Stimulated activated CD4-positive, alpha-beta T cell treated with anti-CD3 and anti-CD28 coated beads, Interleukin-1b, Interleukin-23, amount 100 ng/mL, for 48 hours (primary cell): ENCODE results near the gene PLEK.
"Not testable (repeated sequence)": the region's sequence is repeated elsewhere in the genome, so short reads cannot be mapped to it uniquely, and the experiment has no call there.

ENCODE experiments used
- DNase-seq: peaks from one replicate; pipeline ENCODE4 v3.0.0-alpha.2; 2020

The PLEK gene

DNA sequence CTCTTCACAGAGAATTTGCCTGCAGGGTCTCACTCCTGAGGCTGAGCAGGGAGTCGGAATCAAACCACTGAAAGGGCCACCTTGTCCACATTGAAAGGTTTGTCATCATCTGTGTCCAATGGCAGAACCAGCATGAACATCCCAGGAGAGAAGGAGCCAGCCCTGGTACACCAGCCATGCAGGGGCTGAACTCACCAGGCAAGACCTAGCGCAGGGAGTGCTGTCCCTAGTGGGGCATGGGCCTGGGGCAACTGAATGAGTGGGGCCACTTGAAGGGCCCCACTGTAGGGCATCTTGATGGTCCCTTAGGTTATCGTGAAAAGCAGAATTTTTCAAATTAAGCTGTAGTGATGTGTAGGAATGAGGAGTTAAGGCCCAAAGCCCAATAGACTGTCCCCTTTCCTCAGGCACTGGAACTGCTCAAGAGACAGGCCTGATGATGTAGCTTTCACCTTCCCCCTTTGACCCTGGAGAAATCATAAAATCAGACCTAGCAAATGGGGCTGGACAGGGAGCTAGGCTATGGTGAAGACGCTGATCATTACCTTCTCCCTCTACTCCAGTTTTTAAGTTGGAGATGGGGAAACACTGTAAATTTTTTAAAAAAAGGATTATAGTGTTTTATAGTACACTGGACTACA lies 8.4 kb upstream of the PLEK start:
- no peak for DNase-seq

DNA sequence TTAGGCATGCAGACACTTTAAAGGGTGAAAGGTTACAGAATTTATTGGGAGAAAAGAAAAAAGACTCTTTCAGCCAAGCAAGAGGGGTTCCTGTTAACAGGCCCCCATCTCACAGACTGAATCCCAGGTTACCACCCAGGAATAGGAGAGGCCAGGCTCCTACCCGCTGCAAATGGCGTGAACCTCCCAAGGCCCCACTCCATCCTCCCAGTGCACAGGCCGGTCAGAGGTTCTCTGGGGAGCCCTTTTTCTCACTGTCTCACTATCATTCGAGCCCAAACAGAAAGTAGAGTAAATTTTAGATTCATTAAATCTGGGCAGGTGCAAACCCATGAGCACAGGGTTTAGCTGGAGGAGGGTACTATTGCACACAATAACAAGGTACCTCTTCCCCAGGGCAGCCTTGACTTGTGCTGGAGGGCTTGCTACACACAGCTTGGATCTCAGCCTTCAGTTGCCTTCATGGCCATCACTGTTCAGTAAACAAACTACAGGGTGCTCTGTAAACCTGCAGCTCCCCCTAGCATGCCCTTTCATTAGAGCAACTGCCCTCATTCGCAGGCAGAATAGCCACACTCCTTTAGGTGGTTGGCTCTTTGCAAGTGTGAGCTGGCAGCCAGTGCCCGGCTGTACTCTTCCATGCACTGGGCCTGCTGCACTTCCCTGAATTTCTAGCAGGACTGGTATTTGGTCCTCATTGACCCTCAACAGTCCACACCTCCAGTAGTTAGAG lies 7.3 kb upstream of the PLEK start:
- no peak for DNase-seq

DNA sequence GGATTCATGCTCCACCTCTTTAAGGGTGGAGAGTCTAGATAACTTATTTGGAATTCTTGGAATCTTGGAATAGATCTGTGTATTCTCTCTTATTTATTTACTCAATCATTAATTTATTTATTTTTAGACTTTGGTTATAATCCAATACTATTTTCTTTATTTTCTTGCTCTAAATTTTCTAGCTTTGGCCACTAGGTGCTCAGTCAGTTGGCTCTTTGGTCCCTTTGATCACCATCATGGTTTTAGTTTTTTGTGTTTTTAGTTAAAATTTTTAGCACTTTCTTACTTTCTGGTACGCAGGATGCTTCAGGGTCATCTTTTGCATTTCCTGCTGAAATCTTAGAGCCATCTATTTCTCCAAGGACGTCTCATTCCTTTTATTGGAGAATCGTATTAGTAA lies 5.2 kb upstream of the PLEK start:
- no peak for DNase-seq

DNA sequence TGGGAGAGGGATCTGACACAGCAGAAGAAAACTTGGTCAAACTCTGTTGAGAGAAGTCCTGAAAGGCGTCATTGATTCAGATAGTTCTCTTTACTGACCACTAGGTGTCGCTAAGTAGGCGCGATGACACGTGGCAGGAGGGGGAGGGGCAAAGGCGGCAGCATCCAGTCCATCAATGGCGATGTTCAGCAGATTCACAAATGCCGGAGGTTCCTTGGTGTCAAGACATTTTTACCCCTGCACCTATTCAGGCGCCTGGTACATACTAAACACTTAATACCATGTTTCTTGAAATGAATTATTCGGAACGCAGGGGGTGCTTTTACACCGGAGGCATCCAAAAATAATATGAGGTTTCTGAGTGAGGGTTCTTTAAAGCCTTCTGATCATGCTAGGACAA lies 3.0 kb upstream of the PLEK start:
- peak; percentile 80 for DNase-seq

DNA sequence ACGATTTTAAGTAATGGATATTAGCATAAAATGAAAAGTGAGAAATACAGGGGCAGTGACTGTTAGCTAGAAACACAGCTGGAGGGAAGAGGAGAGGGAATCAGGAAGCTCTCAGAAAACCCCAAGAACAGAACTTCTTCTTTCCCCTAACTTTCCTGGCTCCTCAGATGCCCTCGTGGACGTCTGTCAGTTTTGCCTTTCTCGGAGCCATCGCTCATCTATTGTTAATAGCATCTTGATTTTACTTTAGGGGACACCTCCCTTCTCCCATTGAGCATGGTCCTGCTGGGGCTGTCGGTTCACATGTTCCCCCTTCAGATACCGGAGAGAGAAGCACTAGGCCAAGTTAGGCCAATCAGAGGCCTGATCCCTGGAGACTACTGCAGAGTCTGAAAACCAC lies 2.3 kb upstream of the PLEK start:
- no peak for DNase-seq

DNA sequence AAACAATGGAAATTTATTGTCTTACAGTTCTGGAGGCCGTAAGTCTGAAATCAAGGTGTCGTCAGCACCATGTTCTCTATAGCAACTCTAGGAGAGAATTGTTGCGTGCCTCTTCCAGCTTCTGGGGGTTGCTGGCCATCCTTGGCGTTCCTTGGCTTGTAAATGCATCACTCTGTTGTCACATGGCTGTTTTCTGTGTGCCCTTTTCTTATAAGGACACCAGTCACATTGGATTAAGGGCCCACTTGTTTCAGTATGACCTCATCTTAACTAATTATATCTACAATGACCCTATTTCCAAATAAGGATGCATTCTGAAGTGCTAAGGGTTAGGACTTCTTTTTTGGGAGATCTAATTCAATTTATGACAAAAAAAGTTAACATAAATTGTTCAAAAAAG lies 1.4 kb upstream of the PLEK start:
- no peak for DNase-seq

DNA sequence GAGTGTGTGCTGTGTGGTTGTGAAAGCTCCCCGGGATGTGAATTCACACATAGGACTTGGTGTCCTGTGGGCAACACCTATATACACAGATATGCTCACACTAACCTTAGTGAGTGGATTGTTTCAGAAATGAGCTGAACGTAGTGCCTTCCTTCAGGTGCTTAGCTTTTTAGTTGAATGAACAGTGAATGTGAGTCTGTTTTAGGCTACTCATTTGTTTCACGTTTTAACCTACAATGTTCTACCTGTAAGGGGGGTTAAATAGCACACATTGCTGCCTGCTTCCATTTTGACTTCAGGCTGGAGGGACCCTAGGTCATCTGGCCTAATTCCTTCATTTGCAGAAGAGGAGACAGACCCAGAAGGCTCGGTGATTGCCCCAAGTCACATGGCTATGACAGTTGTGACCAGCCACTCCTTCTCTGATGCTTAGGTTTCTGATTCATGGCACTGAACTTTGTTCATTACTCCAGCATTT lies 1.0 kb downstream of the PLEK start:
- no peak for DNase-seq

DNA sequence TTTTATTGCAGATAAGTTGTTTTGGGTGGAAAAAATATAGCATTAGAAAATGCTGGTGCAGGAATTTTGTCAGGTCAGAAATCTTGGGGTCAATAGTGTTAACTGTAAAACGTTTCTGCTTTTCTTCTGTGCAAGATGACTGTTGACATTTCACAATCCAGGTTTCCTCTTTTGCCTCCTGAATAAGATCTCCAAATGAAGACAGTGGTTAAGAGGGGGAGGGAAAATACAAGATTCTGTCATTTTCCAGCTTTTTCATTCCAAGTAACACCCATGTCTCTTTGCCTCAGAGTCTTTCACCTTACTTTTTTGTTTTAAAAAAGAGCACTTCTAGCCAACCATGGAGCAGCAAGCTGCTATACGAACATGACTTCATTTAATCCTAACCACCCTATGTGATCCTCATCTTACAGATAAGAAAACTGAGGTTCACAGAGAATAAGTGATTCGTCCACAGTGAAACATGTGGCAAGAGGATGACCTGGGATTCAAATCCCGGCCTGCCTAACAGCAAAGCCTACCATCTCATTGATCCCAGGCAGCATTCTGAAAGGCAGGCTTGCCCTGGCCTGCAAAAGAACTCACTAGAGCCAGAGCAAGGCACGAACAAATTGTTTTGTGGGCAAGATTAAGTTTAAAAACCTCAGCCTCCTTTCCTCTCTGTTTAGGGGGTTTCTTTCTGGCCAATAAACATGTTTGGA lies 3.0 kb downstream of the PLEK start:
- no peak for DNase-seq

DNA sequence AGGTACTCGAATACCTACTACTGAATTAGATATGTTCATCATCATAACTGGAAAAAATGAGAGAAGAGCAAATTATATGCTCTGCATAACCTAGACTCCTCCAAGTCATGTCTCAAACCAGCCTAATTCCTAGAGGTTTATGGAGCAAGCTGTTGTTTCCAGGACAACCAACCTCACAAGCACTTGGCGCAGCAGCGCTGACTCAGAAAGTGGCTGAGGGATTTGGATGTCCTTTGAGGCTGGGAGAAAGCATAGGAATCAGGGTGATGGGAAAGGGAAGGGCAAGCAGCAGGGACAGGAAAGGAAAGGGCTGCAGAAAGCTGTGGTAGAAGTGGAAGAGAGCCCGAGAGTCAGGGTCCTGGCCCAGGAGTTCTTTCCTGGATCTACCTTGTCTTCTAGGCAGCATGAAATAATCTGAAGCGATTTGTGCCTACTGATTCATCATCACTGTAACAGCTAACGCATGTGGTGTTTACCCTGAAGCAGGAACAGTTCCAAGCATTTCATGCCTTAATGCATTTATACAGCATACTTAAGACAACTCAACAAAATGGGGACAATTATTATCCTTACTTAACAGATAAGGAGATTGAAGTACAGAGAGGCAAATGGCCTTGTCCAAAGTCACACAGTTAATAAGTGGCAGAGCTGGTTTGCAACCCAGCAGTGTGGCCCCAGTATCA lies 3.7 kb downstream of the PLEK start:
- DNase-seq: no peak

DNA sequence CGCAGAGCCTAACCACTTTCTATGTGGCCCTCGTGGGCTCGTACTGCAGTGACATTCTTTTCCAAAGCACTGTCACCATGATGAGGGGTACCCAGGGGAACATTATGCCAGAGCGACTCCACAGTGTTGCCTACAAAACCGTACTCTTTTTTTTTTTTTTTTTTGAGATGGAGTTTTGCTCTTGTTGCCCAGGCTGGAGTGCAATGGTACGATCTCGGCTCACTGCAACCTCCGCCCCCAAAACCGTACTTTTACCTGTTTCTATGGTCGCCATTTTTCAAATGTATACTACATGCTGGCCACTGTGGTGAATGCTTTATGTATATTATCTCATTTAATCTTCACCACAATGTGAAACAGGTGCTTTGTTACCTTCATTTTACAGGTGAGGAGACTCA lies 4.3 kb downstream of the PLEK start:
- DNase-seq: no peak

DNA sequence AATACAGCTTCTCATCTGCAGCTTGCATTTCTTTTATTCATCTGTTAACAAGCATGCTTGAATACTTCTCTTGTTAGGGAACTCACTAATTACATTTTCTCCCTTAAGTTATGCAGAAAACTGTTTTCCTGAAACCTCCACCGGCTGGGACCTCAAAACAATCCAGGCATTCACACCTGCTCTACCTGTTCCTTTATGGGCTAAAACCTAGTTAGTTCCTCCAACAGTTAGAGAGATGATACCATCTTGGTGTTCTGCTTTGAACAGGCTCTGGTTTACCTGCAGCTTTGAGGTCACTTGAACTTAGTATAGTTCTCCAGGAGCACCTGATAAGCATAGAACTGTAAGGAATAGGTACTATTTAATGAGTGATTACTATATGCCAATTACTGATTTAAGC lies 6.1 kb downstream of the PLEK start:
- DNase-seq: no peak

DNA sequence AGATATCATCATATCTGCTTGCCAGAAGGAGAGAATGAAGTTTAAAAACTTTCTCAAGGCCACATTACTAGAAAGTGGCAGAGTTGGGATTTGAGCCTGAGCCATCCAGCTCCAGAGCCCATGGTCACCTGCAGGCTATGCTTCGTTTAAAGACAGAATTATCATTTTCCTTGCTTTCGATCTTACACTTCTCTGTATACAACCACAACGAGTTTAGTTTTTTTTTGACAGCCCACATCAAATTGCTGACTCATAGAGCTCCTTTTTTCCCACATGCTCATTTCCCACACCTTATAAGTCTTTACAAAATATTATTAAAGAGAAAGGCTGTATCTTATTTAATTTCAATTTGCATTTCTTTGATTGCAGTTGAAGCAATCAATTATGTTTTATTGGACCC lies 6.5 kb downstream of the PLEK start:
- no peak for DNase-seq

DNA sequence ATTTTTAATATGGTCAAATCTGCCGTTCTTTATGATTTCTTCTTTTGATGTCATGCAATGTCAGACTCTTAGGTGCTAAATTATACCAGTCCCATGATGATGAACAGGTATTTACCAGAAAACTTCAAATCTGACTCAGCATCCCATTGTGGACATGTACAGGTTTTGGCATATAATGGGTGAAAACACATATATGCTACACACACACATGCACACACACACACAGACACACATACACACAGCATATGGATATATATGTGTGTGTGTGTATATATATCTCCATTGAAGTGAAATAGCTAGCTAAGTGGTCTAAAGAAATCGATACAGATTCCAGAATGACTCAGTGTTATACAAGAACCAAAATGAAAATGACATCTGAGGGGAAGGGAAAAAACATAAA lies 7.4 kb downstream of the PLEK start:
- no peak for DNase-seq

DNA sequence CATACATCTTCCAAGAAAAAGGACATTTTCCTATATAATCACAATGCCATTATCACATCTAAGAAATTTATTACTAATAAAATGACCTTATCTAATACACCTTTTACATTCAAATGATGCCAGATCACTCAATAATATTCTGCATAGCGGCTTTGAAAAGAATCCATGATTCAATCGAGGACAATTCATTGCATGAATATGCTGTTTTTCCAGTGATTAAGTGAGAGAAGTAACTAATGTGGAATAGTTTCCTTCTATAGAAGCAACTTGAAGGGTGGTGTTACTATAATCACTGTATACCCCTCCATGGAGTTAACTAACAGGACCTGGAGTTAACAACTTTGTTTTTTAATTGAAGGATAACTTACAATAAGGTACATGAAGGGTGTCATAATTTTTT lies 9.1 kb downstream of the PLEK start:
- no peak for DNase-seq

DNA sequence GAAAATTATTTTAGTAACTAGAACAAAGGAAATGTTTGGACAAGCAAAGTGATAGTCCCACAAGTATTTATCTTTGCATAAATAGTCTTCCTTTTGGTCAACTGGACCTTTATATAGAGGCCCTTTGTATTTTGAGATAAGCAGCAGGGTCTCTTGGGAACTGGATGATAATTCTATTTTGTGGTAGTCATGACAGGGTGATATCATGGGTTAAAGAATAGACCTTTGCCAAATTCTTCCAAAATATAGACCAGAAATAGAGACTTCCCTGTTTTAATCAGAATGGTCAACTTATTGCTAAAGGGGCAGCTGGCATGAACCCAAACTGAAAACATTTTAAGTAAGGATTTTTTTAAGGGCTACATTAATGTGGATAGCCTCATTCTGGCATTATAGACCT lies 10.5 kb downstream of the PLEK start:
- no peak for DNase-seq

DNA sequence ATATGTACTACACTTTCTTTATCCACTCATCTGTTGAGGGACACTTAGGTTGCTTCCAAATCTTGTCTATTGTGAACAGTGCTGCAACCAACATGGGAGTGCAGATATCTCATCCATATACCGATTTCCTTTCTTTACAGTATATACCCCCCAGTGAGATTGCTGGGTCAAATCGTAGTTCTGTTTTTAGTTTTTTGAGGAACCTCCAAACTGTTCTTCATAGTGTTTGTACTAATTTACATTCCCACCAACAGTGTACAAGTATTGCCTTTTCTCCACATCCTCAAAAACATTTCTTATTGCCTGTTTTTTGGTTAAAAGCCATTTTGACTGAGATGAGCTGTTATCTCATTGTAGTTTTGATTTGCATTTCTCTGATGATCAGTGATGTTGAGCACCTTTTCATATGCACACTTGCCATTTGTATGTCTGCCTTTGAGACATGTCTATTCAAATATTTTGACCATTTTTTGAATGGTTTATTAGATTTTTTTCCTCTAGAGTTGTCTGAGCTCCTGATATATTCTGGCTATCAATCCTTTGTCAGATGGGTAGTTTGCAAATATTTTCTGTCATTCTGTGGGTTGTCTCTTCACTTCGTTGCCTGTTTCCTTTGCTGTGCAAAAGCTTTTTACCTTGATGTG lies 12.2 kb downstream of the PLEK start:
- no peak for DNase-seq

DNA sequence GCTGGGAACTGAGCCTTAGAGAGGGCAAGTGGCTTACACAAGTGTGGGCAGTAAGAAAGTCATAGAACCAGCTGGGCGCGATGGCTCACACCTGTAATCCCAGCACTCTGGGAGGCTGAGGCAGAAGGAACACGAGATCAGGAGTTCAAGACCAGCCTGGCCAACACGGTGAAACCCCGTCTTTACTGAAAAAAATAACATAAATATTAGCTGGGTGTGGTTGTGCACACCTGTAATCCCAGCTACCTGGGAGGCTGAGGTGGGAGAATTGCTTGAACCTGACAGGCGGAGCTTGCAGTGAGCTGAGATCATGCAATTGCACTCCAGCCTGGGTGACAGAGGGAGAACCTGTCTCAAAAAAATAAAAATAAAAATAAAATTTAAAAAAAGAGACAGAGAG lies 13.7 kb downstream of the PLEK start:
- not testable (repeated sequence) for DNase-seq

DNA sequence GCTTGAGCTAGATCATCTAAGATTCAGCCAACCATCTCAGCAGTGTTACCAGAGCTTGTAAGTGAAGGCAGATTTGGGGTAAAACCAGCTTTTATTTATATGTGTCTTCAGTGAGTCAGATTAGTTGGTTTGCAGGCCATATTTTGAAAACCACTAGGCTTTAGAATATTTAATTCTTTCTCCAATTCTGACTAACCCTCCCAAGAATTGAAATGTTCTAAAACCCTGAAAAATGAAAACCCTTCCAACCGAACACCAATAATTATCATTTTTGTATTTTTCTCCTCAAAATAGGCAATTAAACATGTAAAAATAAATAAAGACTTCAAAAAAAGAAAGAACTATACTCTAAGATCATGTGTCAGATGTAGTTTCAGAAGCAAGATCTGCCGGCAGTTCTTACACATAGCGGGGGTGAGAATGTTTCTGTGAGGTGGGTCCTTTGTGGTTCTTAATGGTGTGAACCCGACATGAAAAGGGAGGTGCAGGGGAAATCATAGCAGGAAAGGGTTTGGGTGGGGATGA lies 14.2 kb downstream of the PLEK start:
- peak; percentile 25 for DNase-seq

DNA sequence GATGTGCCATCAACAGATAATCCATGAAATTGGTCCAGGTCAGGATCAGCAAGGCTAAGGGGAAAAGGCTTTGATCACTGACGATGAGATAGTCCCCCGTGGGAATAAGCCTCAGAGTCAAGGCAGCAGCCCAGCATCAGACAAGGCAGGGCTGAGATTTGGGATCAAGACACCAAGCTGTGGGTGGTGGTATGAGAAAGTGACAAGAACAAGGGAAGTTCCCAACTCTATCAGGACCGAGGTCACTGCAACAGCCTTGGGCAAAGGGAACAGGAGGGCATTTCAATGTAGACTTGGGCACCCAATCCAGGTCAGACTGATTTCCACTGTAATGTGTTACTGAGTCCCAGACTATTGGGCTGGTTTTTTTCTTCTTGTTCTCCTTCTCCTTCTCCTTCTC lies 18.7 kb downstream of the PLEK start:
- no peak for DNase-seq

DNA sequence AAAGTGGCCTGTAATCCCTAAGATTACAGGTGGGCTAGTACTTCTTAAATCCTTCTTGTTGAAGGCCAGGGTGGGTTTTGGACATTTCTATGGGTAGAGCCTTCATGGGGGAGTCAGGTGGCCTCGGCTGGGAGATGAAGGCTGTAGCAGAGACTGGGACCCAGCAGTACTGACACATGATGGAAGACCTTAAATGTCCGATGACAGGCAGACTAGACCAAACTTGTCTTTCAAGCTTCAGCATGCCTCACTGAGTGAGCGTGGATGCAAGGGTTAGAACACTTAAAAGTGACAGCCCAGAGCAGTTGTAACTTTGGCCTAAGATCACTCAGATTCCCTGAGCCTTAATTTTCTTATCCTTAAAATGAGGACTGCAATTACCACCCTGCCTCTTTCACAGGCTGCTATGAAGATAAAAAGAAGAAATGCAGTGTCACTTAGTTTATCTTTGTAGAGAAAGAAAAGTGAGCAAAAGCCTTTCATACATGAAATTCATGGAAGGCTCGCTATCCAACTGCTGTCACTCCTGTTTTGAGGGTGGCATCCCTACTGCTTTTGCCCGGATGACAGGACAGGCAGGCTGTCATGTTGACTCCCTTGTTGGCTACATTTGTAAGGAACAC lies 19.5 kb downstream of the PLEK start:
- DNase-seq: no peak

DNA sequence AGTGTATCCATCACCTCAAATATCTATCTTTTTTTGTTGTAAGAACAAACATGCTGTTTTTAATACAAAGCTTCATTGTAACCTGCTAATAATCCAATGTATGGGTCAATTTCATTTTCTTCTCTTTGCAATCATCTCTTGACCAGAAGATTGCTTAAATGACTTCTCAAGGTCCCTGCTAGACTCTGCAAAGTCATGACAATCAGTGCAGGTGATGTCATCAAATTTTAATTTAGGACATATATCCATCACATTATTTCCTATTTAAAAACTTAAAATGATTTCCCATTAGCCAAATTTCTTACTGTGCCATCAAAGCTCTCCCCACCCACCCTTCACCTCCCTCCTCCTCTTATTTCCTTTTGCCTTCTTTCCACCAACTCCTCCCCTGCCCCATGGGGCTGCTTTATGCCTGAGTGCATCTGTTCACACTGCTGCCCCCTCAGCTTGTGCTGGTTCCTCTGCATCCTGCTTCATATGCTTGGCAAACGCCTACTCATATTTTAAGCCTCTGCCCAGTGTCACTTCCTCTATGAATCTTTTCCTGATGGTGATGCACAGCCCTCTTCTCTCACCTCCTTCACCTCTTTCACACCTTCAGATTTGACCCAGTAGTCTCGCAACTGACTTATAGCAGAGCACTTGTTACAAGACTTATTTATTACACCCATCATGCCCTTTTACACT lies 20.3 kb downstream of the PLEK start:
- peak; percentile 33 for DNase-seq

DNA sequence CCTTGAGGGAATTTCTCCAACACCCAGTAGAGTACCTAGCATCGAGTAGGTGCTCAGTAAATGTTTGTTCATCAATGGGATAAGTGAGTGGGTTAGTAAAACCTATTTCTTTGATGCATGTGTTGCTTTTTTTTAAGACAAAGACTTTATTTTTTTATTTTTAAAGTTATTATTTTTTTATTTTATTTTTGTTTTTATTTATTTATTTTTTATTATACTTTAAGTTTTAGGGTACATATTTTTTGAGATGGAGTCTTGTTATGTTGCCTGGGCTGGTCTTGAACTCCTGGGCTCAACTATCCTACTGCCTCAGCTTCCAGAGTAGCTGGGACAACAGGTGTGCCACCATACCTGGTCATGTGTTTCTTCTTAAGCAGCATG lies 20.8 kb downstream of the PLEK start:
- no peak for DNase-seq
